Activated naive CD8-positive, alpha-beta T cell treated with anti-CD3 and anti-CD28 coated beads, Interleukin-2, amount 10 ng/mL, durations not matched to agents 7 days and 5 days (primary cell): ENCODE data around the gene MCEMP1. TPM values are rescaled to one million over a fixed set of nuclear protein-coding genes. Genes with fewer than 3 reads are reported as not detected.
A peak's percentile ranks its signal among the peaks of the same experiment; 100 is the strongest.
"Not testable (repeated sequence)": the region's sequence is repeated elsewhere in the genome, so short reads cannot be mapped to it uniquely, and the experiment has no call there.

Source experiments
- ATAC-seq: fragments of 150-1000 bp; cut with Tn5 transposase; one replicate; pipeline ENCODE4 v1.10.0; 2021; ENCODE audit warnings: low read depth, moderate library complexity
- POLR2A ChIA-PET: fragments of 350-600 bp; sonication (Branson Sonifier 250); formaldehyde crosslinking; loops from one replicate; lab custom pipeline; 2021; ENCODE audit warnings: antibody characterized with exemption; lab: Charles Lee
- DNase-seq: peaks from one replicate; pipeline ENCODE4 v3.0.0; 2021
- H3K27ac Mint-ChIP-seq: one replicate; pipeline ENCODE4 v1.8.0; 2022; ENCODE audit warnings: mild to moderate bottlenecking, mixed read lengths
- H3K27me3 Mint-ChIP-seq: one replicate; pipeline ENCODE4 v1.8.0; 2022; ENCODE audit warnings: mild to moderate bottlenecking, moderate library complexity, mixed read lengths
- H3K36me3 Mint-ChIP-seq: one replicate; pipeline ENCODE4 v1.8.0; 2021; ENCODE audit warnings: mild to moderate bottlenecking, mixed read lengths
- H3K4me1 Mint-ChIP-seq: one replicate; pipeline ENCODE4 v1.8.0; 2021; ENCODE audit warnings: mixed read lengths
- H3K4me3 Mint-ChIP-seq: one replicate; pipeline ENCODE4 v1.8.0; 2022; ENCODE audit warnings: mild to moderate bottlenecking, moderate library complexity, mixed read lengths
- H3K9me3 Mint-ChIP-seq: one replicate; pipeline ENCODE4 v1.8.0; 2021; ENCODE audit warnings: mixed read lengths
- total RNA-seq, 2 experiments: library from RNA; stranded (reverse); gene quantifications; one replicate each; pipeline ENCODE4 v1.2.3, GENCODE V29; 2021

MCEMP1 gene
- total RNA-seq, 2 experiments from 2014 or later, result not detected

- Mint-ChIP-seq H3K4me1 (peaks cover 15% of the 10 kb centered on the region), H3K9me3 (no peaks in the 10 kb centered on the region), H3K36me3 (peaks cover 19% of the 10 kb centered on the region), H3K4me3 (no peak overlapping the region), H3K27ac (peak overlapping the region; percentile 20), H3K27me3 (no peaks in the 10 kb centered on the region)
- POLR2A ChIA-PET, result interaction anchor here (0.5 to 2.2 kb wide), 3 partner anchors 9 to 501 kb away, joined by 3 to 11 read pairs (median 7); partner anchors contain the start of gene PET100
- ATAC-seq (no peak), DNase-seq (no peak)
These were observed 38.0 kb upstream of the MCEMP1 start for GRCh38 chr19:7638802-7639465.

GRCh38 chr19:7639863-7640348 is 37.0 kb upstream of the MCEMP1 start:
- no peak for DNase-seq
- Mint-ChIP-seq H3K27ac (no peak overlapping the region), H3K36me3 (peaks cover 19% of the 10 kb centered on the region), H3K4me3 (no peak overlapping the region), H3K4me1 (peaks cover 13% of the 10 kb centered on the region), H3K27me3 (no peaks in the 10 kb centered on the region), H3K9me3 (no peaks in the 10 kb centered on the region)
- no peak for ATAC-seq
- POLR2A ChIA-PET, result no interaction called here

GRCh38 chr19:7640803-7641202 is 36.1 kb upstream of the MCEMP1 start:
- Mint-ChIP-seq H3K27me3 (no peaks in the 10 kb centered on the region), H3K4me3 (no peak overlapping the region)
- no peak for ATAC-seq

GRCh38 chr19:7641290-7642276 is 35.3 kb upstream of the MCEMP1 start:
- DNase-seq (no peak), ATAC-seq (no peak)
- H3K27me3 Mint-ChIP-seq, result no peaks in the 10 kb centered on the region
- no peak overlapping the region for H3K4me3 Mint-ChIP-seq
- POLR2A ChIA-PET, result interaction anchor here (0.6 to 1.0 kb wide), 2 partner anchors 12 to 233 kb away, joined by 3 read pairs; partner anchors contain the start of genes PET100 and XAB2
- no peaks in the 10 kb centered on the region for H3K9me3 Mint-ChIP-seq
- peaks cover 11% of the 10 kb centered on the region for H3K4me1 Mint-ChIP-seq
- H3K27ac Mint-ChIP-seq, result no peak overlapping the region
- peaks cover 23% of the 10 kb centered on the region for H3K36me3 Mint-ChIP-seq

More at GRCh38 chr19:7640803-7641202, 36.1 kb upstream of the MCEMP1 start:
- H3K36me3 Mint-ChIP-seq, result peaks cover 21% of the 10 kb centered on the region
- H3K9me3 Mint-ChIP-seq, result no peaks in the 10 kb centered on the region
- POLR2A ChIA-PET, result interaction anchor here (0.6 to 1.0 kb wide), 2 partner anchors 11 to 232 kb away, joined by 3 read pairs; partner anchors contain the start of genes PET100 and XAB2
- H3K4me1 Mint-ChIP-seq, result peaks cover 13% of the 10 kb centered on the region
- no peak for DNase-seq
- H3K27ac Mint-ChIP-seq, result no peak overlapping the region

GRCh38 chr19:7642295-7643030 is 34.4 kb upstream of the MCEMP1 start:
- H3K4me1 Mint-ChIP-seq, result peaks cover 9% of the 10 kb centered on the region
- H3K36me3 Mint-ChIP-seq, result peaks cover 23% of the 10 kb centered on the region
- H3K27ac Mint-ChIP-seq, result no peak overlapping the region
- ATAC-seq (no peak), DNase-seq (no peak)
- POLR2A ChIA-PET, result interaction anchor here (0.6 kb wide), 1 partner anchor 39 kb away, joined by 3 read pairs; the partner anchor contains the start of gene TRAPPC5
- no peaks in the 10 kb centered on the region for H3K27me3 Mint-ChIP-seq
- no peaks in the 10 kb centered on the region for H3K9me3 Mint-ChIP-seq
- H3K4me3 Mint-ChIP-seq, result no peak overlapping the region

GRCh38 chr19:7643031-7643415 is 33.9 kb upstream of the MCEMP1 start:
- ATAC-seq (no peak), DNase-seq (no peak)
- Mint-ChIP-seq H3K4me3 (no peak overlapping the region), H3K36me3 (peaks cover 23% of the 10 kb centered on the region), H3K27me3 (no peaks in the 10 kb centered on the region), H3K4me1 (peaks cover 9% of the 10 kb centered on the region), H3K27ac (no peak overlapping the region), H3K9me3 (no peaks in the 10 kb centered on the region)
- POLR2A ChIA-PET, result interaction anchor here (0.6 kb wide), 1 partner anchor 38 kb away, joined by 3 read pairs; the partner anchor contains the start of gene TRAPPC5

- H3K36me3 Mint-ChIP-seq, result peaks cover 23% of the 10 kb centered on the region
- not testable (repeated sequence) for H3K4me1 Mint-ChIP-seq, H3K9me3 Mint-ChIP-seq, H3K27ac Mint-ChIP-seq, H3K4me3 Mint-ChIP-seq, DNase-seq, H3K27me3 Mint-ChIP-seq, ATAC-seq
- POLR2A ChIA-PET, result interaction anchor here (1.0 kb wide), 1 partner anchor 14 kb away, joined by 6 read pairs; the partner anchor contains the start of genes PET100 and XAB2
These were observed 33.0 kb upstream of the MCEMP1 start for GRCh38 chr19:7643629-7644549.

- DNase-seq (no peak), ATAC-seq (no peak)
- Mint-ChIP-seq H3K27me3 (no peaks in the 10 kb centered on the region), H3K4me1 (peaks cover 6% of the 10 kb centered on the region), H3K36me3 (peaks cover 21% of the 10 kb centered on the region), H3K27ac (no peak overlapping the region), H3K9me3 (no peaks in the 10 kb centered on the region), H3K4me3 (no peak overlapping the region)
- POLR2A ChIA-PET, result interaction anchor here (1.0 kb wide), 1 partner anchor 15 kb away, joined by 6 read pairs; the partner anchor contains the start of genes PET100 and XAB2
These were observed 32.4 kb upstream of the MCEMP1 start for GRCh38 chr19:7644550-7644877.

GRCh38 chr19:7645163-7645562 is 31.7 kb upstream of the MCEMP1 start:
- ATAC-seq, result no peak
- H3K36me3 Mint-ChIP-seq, result peaks cover 14% of the 10 kb centered on the region
- peaks cover 2% of the 10 kb centered on the region for H3K27me3 Mint-ChIP-seq
- peaks cover under 1% of the 10 kb centered on the region for H3K4me1 Mint-ChIP-seq
- no peak for DNase-seq
- POLR2A ChIA-PET, result interaction anchor here (1.0 kb wide), 1 partner anchor 16 kb away, joined by 6 read pairs; the partner anchor contains the start of genes PET100 and XAB2
- H3K4me3 Mint-ChIP-seq, result no peak overlapping the region
- H3K27ac Mint-ChIP-seq, result no peak overlapping the region
- H3K9me3 Mint-ChIP-seq, result no peaks in the 10 kb centered on the region

GRCh38 chr19:7645656-7646425 is 31.0 kb upstream of the MCEMP1 start:
- no peaks in the 10 kb centered on the region for H3K4me1 Mint-ChIP-seq
- no peak overlapping the region for H3K4me3 Mint-ChIP-seq
- H3K9me3 Mint-ChIP-seq, result no peaks in the 10 kb centered on the region
- ATAC-seq (no peak), DNase-seq (no peak)
- peaks cover 5% of the 10 kb centered on the region for H3K27me3 Mint-ChIP-seq
- POLR2A ChIA-PET, result no interaction called here
- H3K36me3 Mint-ChIP-seq, result peaks cover 11% of the 10 kb centered on the region
- peak overlapping the region; percentile 1 for H3K27ac Mint-ChIP-seq

- no peak for DNase-seq
- no peak for ATAC-seq
These were observed 30.5 kb upstream of the MCEMP1 start for GRCh38 chr19:7646426-7646700.

More at GRCh38 chr19:7646426-7646700, 30.5 kb upstream of the MCEMP1 start:
- Mint-ChIP-seq H3K27ac (no peak overlapping the region), H3K27me3 (peaks cover 5% of the 10 kb centered on the region), H3K4me3 (no peak overlapping the region), H3K36me3 (peaks cover 11% of the 10 kb centered on the region), H3K4me1 (no peaks in the 10 kb centered on the region), H3K9me3 (no peaks in the 10 kb centered on the region)
- POLR2A ChIA-PET, result no interaction called here
